ENCODE measurements around the gene FNDC11.

Gene FNDC11

DNA sequence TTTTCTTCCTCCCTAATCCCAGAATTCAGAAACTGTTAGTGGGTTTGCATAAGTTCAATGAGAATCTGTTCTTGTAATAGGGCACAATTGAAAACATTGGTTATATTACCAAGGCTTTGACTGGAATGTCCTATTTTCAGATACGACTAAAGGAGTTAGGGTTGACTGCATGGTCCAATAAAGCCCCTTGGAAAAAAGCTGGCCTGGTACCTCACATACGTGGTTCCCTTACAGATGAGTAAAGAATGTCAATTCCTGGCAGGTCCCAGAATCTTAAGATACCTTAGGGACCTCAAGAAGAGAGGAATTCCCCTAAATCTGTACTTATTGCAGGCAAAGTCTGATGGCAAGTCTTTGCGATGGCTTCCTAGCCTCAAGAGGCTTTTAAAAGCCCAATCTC, 28.8 kb upstream of the FNDC11 start:
- DNase-seq (ENCODE audit: low read depth, low spot score) = no peak

DNA sequence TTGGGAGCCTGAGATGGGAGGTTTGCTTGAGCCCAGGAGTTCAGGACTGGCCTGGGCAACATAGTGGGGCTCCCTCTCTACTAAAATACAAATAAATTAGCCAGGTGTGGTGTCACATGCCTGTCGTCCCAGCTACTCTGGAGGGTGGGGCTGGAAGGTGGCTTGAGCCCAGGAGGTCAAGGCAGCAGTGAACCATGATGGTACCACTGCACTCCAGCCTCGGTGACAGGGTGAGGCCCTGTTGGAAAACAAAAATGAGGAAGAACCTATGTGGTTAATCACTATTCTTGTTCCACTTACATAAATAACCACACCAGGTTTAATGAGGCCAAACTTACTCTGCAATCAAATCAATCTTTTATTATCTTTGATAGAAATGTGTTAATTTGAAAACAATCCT, 28.0 kb upstream of the FNDC11 start:
- no peak for DNase-seq (ENCODE audit: low read depth, low spot score)

- no peak for DNase-seq (ENCODE audit: low read depth, low spot score)
Measured at GRCh38 chr20:63527184-63527583, 26.8 kb upstream of the FNDC11 start.

GRCh38 chr20:63529180-63529860, 24.6 kb upstream of the FNDC11 start:
- DNase-seq (ENCODE audit: low read depth, low spot score) = no peak

- DNase-seq (ENCODE audit: low read depth, low spot score) = no peak
Measured at GRCh38 chr20:63529861-63530787, 23.8 kb upstream of the FNDC11 start.

GRCh38 chr20:63530788-63531160, 23.2 kb upstream of the FNDC11 start:
- DNase-seq (ENCODE audit: low read depth, low spot score) = no peak

- no peak for DNase-seq (ENCODE audit: low read depth, low spot score)
Measured at GRCh38 chr20:63531686-63532448, 22.1 kb upstream of the FNDC11 start.

DNA sequence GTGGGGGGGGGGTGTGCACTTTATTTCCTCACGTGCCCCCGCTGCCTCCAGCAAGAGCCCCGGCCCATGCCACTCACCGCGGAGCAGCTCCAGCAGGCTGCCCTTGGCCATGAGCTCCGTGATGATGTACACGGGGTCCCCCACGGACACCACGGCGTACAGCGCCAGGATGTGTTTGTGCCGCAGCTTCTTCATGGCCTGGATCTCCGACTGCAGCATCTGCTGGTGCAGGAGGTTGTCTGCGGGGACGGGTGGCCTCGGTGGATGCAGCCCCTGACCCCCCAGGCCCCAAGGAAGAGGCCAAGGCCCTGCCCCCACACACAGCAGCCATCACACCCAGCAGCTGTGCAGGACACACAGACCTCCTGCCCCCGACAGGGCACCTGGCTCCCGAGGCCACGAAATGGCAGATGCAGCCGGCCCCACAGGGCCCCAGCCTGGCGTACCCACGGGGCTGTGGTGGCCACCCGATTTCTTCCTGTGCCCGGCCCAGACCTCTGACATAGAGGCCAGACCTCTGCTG, 21.4 kb upstream of the FNDC11 start:
- DNase-seq (ENCODE audit: low read depth, low spot score) = no peak

DNA sequence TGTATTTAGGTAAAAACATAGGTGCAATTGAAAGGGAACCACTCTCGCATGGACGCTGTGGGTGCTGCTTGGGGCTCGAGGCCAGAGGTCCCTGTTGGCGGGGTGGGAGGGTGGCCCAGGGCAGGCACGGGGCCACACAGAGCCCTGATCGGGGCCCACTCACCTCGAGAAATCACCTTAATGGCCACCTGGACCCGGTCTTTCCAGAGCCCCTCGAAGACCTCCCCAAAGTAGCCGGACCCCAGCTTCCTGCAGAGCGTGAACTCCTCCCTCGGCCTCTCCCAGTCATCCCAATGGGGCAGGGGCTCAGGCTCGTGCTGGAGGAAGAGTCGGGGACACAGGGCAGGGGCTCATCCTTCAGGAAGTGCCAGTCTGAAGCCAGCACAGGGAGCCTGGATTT, 20.6 kb upstream of the FNDC11 start:
- DNase-seq (ENCODE audit: low read depth, low spot score) = no peak

DNA sequence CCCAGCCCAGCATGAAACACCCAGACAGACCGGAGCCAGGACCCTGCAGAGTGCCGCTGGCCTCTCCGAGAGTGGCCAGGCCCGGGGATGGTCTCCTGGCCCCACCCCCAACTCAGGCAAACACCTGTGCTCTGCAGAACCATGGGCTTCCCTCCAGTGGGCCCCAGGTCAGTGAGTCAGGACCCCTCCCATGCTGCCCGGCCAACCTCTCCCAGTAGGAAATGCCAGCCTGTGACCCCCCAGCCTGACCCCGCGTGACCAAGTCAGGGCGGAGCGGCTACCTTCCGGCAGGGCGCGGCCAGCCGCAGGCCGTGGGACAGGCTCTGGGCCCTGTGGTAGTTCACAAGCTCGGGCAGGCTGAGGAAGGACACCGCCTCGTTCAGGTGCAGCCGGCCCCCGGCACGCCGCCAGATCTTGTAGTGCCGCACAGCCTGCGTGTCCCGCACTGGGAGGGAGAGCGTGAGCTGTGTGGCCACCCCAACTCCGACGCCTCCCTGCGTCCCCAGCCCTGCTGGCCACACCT, 20.0 kb upstream of the FNDC11 start:
- no peak for DNase-seq (ENCODE audit: low read depth, low spot score)

GRCh38 chr20:63534427-63534830, 19.5 kb upstream of the FNDC11 start:
- DNase-seq (ENCODE audit: low read depth, low spot score) = no peak

DNA sequence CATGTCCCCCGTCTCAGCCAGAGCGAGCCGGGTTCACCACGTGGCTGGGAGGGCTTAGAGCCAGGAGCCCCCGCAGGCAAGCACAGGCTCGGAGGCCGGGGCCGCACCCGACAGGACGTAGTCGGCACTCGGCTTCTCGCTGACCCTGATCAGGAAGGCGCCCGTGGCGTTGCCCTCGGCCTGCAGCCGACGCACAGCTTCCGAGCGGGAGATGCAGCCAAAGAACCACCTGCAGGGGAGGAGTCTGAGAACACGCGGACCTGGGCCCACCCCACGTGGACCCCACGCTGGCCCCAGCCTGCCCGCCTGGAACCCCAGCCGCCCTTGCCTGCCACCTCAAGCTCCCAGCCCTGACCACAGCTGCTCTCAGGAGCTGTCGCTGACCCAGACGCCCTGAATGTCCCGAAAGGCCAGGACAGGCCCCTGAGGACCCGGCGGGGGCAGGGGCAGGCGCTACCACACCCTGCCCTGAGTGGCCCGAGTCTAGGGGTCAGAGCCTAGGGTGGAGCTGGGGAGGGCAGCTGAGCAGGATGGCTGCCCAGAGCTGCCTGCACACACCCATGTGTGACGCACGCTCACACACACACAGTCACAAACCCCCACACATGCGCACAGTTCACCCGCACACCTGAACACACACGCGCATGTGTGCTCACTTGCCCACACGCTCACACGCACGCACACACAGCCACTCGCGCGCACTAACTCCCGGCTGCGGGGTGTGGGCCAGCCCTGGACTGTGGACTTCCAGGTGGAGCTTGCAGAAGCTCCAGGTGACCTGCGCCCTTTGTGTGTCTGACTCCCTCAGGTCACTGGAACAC, 18.9 kb upstream of the FNDC11 start:
- DNase-seq (ENCODE audit: low read depth, low spot score) = no peak

DNA sequence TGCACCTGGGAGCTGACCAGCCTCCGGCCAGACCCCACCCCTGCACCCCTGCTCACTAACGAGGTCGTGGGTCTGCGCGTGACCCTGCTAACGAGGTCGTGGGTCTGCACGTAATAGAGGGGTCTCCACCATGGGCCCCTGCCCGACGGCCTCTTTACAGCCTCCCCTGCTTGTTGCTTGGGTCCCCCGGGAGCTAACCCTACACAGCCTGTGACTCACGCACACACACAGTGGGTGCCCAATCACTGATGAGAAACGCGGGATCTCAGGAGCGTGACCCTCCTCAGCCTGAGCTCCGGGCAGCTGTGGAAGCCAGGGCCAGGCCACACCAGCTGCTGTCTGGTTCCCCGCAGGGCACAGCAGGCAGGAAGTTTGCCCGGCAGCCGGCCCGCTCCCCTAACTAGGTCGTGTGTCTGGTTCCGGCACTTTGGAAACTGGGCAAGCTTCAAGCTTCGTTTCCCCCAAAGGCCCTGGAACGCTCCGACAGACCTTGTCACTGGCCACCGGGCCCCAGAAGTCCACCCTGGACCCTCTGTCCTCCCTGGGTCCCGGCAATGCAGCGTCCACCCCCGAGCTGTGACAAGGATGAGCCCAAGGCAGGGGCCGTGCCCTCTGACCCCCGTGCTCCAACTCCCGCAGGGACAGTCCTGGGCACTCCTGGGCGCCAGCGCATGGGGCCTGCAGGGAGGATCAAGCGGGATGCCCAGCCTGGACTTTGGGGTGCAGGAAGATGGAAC, 17.6 kb upstream of the FNDC11 start:
- DNase-seq (ENCODE audit: low read depth, low spot score) = no peak

GRCh38 chr20:63536997-63537524, 16.9 kb upstream of the FNDC11 start, which contains the start of gene PTK6:
Gene PTK6, minus strand, starts transcription at chr20:63537376. Its CDS starts 62 bp downstream, at chr20:63537314.
- DNase-seq (ENCODE audit: low read depth, low spot score) = no peak

DNA sequence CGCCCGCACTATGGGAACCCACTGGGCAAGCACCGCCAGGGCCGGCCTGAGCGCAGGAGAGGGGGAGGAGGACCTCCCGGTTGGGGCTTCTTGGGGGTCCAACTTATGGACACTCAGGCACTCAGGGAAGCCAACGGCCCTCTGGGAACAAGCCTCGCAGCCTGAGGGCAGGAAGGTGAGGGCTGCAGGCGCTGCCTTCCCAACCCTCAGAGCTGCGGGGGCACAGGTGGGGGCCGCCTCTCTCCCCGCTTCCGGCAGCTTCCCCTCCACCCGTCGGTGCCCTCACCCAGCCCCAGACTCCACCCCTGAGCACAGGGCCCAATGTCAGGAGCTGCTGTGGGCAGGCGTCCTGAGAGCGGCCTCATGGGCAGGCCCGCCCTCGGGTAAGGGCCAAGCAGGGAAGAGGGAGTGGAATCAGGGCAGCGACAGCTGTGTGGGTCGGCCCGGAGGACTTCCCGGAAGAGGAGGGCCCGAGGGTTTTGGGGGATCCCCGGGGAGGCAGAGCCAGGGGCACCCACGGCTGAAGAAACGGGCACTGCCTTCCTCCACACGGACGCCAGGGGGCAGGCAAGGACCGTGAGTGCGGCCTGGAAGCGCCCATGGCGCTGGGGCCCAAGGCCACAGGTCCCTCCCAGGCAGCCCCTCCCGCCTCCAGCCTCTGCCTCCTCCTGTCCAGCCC, 16.3 kb upstream of the FNDC11 start:
- peak; percentile 91 for DNase-seq (ENCODE audit: low read depth, low spot score)

- no peak for DNase-seq (ENCODE audit: low read depth, low spot score)
Measured at GRCh38 chr20:63538204-63539091, 15.5 kb upstream of the FNDC11 start.

GRCh38 chr20:63539092-63539430, 14.9 kb upstream of the FNDC11 start:
- DNase-seq (ENCODE audit: low read depth, low spot score) = no peak

Data from activated naive CD8-positive, alpha-beta T cell treated with anti-CD3 and anti-CD28 coated beads, Interleukin-2, amount 50 U/mL, for 16 hours (primary cell).